HG03520 (cell line): ENCODE data around the gene POLG.

Source experiments
- ATAC-seq: cut with Tn5 transposase; IDR thresholded peaks from one replicate; pipeline ENCODE4 v1.9.1; 2021; ENCODE audit warnings: mild to moderate bottlenecking, moderate library complexity; ENCODE audit not compliant: unreplicated experiment

Gene POLG

DNA sequence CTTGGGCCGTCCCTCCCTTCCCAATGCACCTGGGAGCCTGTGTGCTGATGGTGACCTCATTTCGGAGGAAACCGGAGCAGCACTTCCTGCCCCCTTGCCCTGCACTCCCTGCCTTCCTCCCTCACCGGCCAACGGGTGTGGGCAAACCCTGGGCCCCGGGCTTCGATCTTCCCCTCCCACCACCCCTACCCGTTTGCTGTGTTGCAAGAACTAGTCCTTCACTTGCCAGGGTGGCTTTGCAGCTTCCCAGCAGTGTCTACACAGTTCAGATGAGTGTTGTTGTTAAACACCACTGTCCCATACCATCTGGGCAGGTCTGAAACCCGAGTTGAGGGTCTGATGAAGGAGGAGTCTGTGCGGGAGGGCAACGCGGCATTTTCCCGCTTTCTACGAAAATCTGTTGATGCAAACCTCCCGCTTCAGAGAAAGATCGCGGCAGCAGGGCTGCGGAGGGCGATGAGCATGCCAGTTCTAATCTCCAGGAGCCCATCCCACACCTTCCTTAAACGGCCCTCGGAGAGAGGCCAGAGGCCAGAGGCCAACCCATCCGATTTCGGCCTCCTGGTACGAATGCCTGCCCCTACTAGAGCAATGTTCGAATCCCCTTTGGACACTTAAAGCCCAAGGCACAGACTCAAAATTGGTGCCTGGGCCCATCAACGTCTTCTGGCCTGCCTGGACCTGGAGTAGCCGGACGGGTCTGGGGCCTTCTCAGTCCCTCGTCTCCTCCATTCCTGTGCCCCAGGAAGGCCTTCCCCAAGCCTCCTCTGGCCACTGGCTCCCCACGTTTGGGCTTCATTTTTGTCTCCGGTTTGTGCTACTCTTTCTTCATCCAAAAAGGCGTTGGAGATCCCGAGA lies 35.7 kb upstream of the POLG start:
- ATAC-seq: no peak

DNA sequence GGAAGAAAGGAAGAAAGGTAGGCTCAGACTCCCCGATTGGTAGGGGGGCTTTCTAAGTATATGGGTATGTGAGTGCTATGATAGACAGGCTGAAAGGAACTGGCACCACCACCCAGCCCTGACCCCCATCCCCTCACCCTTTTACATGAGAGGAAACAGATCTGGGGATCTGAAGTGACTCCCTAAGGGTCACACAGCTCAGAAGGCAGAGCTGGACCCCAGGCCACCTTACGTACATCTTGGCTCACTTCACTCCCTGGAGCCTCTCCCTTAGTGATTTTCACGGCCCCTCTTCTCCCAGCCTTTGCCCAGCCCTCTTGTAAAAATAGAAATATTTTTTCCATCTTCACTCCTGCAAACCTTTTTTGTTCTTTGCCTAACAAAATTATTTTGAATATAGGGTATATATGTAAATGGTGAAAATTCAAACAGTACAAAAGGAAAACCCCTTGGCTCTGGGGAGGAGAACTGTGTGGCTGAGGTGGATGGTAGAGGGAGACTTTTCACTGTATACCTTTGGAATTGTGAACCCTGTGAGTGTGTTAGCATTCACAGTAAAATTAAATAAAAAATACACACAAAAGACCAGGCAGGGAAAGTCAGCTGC lies 34.8 kb upstream of the POLG start:
- no peak for ATAC-seq

DNA sequence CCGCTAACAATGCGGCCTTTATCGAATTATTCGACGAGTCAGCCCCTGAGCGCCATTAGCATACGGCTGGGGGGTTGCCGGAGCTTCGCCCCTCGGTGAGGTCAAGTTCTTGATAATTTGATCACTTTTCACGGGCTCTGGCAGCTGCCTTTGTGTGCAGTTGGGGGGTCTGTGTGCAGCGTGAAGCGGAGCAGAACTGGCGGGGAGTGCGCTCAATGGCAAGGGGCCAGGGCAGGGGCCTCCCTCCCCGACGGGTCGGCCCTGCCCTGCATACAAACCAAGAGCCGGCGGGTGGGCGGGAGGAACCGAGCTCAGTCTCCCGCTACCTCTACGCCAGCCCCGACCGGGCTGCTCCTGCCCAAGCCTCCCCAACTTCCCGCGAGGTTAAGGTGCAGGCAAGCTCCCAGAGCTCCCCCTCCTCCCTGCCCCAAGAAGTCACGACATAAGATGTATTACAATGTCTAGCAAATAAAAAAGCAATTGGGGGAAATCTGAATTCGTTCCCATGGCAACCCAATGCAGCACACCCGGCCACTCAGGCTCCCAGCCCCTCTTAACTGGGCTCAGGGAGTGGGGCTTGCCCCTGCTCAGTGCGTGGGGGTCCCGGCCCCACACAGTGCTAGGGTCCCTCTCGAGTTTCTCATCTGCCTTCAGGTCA lies 34.1 kb upstream of the POLG start:
- no peak for ATAC-seq

DNA sequence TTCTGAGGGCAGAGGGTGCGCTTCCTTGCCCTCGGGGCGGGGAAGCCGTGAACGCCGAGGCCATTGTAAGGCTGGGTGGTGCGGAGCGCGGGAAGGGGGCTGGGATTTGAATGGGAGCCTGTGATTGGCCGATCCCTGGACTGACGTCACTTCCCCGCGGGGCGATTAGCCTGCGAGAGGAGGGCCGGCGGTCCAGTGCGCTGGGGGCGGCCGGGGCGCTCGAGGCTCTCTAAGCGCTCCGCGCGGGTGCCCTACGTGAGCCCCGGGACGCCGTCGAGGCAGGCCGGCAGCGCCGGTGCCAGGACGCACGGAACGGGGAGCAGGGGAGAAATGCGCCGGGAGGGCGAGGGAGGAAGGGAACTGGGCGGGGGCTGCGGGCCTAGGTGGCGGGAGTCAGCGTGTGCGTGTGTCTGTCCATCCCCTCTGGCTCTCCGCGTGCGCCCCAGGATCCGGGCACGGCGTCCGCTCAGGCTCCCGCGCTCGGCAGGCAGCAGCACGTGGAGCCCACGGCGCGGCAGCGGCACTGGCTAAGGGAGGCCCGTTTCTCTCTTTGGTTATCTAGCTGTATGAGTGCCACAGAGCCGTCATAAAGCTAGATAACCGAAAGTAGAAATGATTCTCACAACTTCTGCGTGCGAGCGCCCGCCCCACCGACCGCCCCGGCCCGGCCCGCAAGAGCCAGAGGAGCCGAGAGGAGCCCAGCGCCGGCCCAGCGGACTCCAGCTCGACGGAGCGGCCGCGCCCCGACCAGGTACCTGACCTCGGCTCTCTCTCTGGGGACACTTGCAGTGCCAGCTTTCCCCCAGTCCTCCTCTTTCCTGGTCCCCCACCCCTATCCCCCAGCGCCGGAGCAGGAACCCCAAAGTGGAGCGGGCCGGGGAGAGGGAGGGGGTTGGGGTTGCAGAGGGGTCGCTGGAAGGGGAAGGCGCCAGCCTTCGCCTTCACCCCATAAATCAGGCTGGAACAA lies 33.1 kb upstream of the POLG start:
- ATAC-seq: no peak

DNA sequence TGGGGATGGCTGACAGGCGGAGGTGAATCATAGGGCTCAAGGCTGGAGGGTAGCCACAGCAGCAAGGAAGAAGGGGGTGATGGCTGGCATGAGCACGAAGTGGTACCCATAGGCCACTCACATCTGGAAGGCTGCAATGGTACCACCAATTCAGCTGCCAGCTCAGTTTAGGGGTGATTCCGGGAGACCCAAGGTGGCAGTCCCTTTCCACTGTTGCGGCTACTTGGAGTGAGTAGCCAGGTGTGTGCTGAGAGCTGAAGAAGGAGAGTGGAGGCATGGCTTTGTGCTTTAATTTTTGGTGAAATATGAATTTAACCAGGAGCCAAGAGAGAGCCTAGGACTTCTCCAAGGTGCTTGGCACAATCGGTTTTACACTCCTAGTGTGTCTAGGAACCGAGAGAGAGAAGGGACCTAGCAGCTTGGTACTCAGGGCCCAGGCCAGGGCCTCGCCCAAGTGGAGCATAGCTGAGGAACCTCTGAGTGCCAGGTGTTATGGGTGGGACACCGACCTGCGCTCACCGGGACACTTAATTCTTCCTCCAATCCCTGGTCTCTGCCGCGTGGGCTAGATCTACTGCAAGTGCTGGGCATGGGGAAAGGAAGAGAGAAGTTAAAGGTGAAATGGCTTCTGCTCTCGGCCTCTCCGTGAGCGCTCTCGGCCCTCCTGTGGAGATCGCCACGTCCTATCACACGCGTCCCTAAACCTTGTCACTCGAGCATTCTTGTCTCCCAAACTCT lies 32.2 kb upstream of the POLG start:
- no peak for ATAC-seq

DNA sequence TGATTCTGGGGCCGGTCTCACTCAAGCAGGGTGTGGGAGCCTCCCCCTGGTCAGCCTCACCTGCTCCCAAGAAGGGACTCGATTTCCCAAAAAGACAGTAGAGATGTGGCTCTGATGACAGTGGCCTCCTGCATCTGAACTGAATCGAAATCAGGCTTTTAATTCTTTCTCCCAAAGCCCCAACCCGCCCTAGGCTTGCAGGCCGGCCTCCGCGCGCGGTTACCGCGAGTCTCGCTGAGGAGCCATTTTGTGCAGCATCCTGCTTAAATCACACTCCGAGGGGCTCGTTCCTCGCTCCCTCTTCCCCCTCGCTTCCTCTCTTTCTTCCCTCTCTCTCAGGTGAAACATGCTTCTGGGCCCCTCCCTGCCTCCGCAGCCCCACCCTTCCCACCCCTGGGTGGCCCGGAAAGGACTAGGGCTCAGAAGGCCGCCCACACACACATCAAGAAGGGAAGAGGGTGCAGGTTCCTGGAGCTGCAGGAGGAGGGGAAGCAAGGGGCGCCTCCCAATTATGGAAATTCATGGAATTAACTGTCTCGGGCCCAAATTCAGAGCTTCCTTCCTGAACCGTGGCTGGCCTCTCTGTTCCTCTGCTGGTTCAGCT lies 30.9 kb upstream of the POLG start:
- no peak for ATAC-seq

DNA sequence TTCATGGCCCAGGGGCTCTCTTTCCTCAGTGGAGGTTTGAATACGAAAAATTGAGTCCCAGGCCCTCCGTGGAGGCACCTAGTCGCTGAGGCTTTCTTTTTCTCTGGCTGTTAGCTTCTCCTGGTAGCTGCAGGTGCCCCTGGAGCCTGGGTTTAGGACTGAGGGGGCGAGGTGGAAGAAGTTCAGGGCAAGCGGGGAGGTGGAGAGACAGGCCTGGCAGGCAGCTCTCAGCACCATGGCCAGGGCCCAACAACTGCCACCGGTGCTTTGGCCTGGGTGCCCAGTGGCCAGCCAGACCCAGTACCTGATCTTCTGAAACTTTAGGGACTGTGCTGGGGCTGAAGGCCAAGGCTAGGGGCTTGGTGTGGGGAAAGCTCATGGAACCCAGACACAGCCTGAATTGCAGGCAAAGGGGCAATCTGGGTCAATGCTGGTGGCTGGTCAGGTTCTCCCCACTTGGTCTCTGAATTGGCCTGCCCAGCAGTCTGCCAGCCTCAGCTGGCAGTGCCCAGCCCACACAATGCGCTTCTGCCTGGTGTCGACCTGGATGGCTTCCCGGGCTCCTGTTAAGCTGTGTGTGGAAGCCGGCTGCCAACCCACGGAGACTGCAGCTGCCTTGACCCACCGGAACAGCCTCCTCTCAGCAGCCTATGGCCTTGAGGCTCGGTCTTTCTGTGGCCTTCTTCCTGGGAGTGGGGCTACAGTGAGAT lies 30.3 kb upstream of the POLG start:
- ATAC-seq: no peak

DNA sequence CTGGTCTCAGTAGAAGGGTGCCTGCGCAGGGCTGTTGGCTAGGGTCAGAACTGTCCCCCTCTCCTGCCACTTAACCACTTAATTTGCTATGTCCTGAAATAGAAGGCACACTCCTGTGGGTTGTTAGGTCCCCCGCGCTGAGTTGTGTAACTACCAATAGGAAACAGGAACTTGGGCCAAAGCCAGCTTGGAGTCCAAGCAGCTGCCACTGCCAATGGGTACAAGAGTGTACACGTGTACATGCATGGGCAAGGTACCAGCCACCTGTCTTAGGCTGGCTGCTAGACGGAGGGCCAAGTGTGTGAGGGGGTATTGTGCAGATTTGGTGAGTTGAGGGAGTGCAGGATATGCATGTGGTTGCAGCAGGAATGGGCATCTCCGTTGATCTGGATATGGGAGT lies 29.7 kb upstream of the POLG start:
- no peak for ATAC-seq

DNA sequence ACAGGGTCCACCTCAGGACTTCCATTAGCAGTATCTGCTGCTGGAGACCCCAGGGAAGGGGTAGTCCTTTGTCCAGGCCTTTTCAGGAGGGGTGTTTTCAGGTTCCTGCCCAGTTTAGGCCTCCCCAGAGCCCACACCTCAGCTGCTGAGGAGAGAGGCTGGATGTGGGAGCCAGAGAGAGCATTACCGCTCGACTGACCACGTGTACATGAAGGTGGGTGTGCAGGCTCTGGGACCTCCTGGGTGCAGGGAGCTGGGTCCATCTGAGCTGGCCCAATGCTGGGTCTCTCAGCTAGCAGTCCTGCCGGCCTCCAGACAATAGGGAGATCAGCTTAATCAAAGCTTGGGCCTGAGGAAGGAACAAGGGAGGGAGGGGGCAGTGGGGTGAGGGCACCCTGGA lies 29.1 kb upstream of the POLG start:
- ATAC-seq: no peak

DNA sequence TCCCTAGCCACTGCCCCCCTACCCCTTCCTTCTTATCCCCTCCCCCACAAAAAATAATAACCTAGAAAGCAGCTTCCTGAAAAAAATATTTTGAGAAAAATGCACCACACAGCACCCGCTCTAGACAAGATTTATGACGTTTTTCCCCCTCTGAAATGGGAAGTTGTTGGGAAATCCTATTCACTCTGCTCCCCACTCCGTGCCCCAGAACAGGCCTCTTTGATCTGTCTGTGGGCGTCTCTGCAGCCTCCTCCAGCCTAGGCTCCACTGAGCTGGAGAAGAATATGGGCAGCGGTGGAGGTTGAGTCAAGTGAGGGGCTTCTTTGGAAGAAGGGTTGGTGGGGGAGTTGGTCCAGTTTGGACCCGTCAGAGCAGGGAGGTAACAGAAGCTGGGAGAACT lies 28.5 kb upstream of the POLG start:
- no peak for ATAC-seq

DNA sequence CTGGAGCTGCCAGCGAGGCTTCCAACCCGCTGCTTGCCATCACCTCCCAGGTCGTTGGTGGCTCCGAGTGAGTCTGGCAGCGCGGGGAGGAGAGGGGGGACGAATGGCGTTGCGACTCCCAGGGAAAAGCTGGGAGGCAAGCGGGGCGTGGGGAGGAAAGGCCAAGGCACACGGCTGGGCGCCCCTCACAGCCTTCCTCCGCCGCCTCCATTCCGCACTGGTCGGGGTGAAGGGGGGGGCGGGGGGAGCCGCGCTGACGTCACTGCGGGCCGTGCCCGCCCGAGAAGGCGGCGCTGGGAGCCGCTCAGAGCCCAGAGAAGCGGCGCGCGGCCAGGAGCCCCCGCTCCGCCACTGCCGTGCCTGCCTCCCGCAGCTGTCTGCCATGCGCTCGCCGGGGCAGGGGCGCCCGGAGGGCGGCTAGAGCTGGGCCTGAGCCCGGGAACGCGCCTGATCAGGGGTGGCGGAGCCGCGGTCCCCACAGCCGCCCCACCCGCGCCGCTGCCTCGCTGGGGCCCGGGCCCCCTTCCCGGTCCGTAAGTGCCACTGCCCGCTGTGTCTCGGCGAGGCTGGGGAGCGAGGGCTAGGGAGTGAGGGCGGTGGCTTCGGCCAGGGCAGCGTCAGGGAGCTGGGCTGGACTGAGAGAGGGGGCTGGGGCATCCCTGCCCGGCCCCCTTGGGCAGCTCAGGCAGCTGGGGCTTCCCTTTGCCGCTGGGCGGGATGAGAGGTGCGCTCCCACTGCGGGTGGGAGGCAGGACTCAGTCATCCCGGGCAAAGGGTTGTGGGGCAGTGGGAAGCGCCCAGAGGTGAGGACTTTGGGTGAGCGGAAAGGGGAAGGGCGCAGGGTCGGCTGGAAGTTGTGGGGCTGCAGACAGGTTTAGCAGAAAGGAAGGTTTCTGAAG lies 27.8 kb upstream of the POLG start:
- ATAC-seq: no peak

DNA sequence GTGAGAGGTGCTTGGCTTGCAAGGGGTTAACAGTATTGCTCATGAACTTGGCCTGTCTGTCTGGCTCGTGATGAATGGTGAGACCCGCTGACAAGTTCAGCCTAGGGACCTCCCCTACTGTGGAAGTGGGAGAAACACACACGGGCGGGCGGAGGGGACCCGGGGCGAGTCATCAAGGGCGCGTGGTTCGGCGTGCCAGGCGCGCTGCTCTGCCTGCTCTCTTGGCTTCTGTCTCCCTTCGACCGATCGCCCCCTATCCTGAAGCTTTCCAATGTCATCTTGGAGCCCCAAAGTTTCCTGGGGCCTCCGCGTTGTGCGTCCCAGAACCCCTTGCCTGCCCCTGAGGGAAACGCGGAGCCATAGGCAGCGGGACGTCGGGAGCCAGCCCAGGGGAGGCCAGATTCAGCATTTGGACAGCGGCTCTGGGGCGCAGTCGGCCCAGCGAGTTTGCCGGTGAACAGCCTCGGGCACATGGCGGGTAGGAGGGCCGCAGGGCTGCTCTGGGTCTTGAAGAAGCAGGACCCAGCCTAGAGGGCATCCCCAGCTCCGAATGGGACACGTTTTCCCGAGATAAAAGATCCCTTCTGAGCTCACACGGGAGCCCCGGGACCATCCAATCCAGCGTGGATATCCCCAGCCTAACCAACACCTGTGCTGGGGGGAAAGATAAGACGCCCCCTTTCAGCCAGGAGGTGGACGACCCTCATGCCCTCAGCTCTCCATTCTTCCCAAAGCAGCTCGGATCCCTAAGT lies 27.0 kb upstream of the POLG start:
- ATAC-seq: no peak

DNA sequence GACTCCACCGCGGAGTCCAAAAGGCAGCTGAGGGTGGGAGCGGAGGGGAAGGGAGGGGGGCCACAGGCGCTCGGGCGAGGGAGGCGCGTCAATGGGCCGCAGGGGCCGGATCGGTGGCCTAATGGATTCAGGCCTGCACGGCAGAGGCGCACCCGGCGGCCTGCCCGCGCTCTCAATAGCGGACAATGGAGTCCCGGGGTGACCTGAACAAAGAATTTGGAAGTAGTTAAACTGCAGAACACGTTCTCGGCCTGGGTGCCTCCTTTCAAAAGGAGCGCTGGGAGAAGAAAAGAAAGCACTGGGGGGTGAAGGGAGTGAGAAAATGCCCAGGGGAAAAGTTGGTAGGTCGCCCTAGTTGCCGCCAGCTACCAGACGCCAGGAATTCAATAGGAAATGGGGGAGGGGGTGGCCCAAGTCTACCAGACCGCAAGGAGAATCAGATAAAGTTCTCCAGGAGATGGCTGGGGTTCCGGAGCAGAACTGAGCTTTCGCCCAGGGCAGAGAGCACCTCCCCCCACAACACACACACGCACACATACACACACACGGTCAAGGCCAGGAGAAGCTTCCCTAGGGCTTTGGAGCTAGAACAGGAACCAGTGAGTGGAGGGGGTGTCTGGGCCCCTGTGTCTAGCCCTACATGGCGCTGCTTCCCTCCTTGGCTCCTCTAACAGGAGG lies 25.8 kb upstream of the POLG start:
- ATAC-seq: no peak

DNA sequence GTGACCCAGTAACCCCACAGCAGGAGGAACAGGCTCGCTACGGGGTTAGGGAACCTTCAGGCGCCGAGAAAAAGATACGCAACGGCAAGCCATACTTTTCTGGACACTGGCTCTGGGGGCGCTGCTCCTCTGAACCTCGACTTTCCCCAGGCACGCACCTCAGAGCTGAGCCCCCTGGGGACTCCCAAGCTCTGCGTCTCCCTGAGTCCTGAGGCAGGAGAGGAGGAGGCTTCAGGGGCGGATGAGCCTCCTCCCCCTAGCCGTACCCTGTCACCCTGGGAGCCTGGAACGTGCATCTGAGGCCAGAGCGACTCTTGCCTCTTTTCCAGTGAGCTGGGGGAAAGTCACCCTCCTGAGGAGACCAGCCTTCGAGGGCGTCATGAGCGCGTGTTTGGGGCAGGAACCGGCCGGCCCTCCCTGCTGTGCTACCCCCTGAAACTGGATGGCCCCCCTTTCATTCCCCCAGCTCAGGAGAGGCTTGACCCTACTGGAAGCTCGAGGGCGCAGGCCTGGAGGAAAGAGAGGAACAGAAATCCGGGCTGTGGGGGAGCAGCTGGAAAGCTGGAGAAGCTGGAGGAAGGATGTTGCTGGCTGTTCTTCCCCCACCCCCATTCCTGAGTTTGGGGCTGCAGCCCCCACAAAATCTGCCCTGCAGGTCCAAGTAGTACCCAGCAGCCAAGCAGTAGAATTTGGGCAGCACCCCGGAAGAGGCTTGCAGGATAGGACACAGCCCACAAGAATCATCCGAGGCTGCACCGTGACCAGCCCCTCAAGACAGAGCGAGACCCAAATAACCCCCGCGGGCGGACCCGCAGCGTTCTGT lies 25.1 kb upstream of the POLG start:
- ATAC-seq: no peak

DNA sequence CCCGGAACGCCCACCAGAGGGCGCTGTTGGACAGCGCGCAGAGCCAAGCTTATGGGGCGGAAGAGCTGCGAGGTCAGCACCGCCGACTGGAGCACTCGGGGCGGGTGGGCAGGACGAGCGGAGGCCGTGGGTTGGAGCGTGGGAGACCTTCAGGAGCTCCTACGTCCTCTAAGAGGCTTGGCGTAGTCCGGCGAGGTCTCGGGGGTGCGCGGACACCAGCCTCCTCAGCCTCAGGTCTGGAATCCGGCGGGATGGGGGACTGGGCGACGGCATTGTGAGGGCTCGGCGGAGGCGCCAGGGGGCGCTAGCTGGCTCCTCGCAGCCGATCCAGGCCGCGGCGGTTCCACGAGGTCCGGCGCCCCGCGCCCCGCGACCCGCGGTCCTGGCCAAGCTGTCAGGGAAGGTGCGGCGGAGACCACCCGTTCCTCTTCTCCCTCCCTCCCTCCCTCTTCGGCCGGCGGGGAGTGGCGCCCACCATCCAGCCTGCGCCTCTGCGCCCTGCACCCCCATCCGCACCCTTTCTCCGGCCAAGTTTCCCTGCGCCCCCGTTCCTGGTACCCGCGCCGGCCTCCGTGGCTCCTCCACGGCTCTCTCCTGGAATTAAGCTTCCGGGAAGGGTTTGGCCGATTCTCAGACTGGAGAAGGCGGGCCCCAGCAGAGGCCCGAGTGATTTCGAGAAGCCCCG lies 24.3 kb upstream of the POLG start:
- peak; percentile 89 for ATAC-seq

DNA sequence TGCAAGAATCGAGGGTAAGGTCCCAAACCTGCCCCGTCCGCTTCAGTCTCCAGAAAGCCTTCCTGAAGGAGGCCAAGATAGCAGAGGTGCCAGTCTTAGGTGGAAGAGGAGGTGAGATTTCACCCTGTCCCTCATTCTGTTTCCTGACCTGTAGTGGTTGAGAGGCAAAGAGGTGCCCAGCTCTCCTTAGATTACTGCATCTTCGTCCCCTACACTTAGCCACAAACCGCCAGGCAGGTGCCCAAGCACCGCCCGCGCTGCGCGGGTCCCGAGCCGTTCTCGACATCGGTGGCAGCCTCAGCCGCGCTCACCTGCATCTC lies 23.8 kb upstream of the POLG start:
- ATAC-seq: no peak
